ENCODE measurements around the gene GALNT6. TPM values are rescaled to one million over a fixed set of nuclear protein-coding genes. Genes with fewer than 3 reads are reported as not detected.

The GALNT6 gene
- total and polyA plus RNA-seq, 2 of the 13 experiments (the other 11 are each of a cell fraction or from before 2014, with no cell fraction given), result 1.0 to 1.1 TPM

GRCh38 chr12:51358496-51358895 lies 32.7 kb downstream of the GALNT6 start:
- ChIA-PET POLR2A (no interaction called here), CTCF (ENCODE audit: low intra/inter-chr PET ratio, low total read pairs) (no interaction called here)
- WGBS (ENCODE audit: low lambda C conversion rate), result 91% methylated on average over 8 of the region's 8 CpGs
- Histone ChIP-seq H3K9me3 (ENCODE audit: low read length) (no peaks in the 10 kb centered on the region), H4K20me1 (ENCODE audit: insufficient read depth, low read length) (no peaks in the 10 kb centered on the region), H3K27ac (ENCODE audit: extremely low read length, insufficient read depth, low read length) (no peak overlapping the region), H3K27me3 (ENCODE audit: control insufficient read depth in 1 of 2, insufficient read depth in 2 of 2, low read length in 2 of 2) (no peaks in the 10 kb centered on the region), H3K79me2 (ENCODE audit: insufficient read depth, low read length) (no peaks in the 10 kb centered on the region), H3K4me1 (ENCODE audit: insufficient read depth, low read length) (peaks cover 40% of the 10 kb centered on the region), H3K36me3 (replicated peaks in 1 of 2; ENCODE audit: control insufficient read depth in 1 of 2, insufficient read depth in 2 of 2, low read length in 2 of 2) (no peaks in the 10 kb centered on the region), H2AFZ (ENCODE audit: low read length) (no peak overlapping the region), H3K4me3 (replicated peaks in 1 of 3; ENCODE audit: insufficient read depth in 1 of 3, low read depth in 2 of 3, low read length in 3 of 3) (no peak overlapping the region), H3K4me2 (ENCODE audit: low read depth, low read length) (no peak overlapping the region), H3K9ac (ENCODE audit: insufficient read depth, low read depth, low read length) (no peak overlapping the region)
- no peak for DNase-seq (ENCODE audit: low spot score)
- BruUV-seq (replicated peaks), result no TSS peak
- ATAC-seq, result no peak
- in situ Hi-C loops (cut with HindIII; ENCODE audit: extremely low pct_ligation_motif_present, low pct_unique_long_range_greater_than_20kb), result no loop called here
- TF ChIP-seq FOXA3 (CRISPR knock-in tag; IDR thresholded peaks at IDR 0.05) (no peak), TFDP2 (CRISPR knock-in tag; IDR thresholded peaks at IDR 0.05) (no peak), AHR (CRISPR knock-in tag; IDR thresholded peaks at IDR 0.05) (no peak), PCBP1 (IDR thresholded peaks at IDR 0.05; ENCODE audit: borderline replicate concordance, low read depth, low read length) (no peak), SNAI1 (CRISPR knock-in tag; IDR thresholded peaks at IDR 0.05; ENCODE audit: borderline replicate concordance) (no peak), ZNF781 (CRISPR knock-in tag; IDR thresholded peaks at IDR 0.05; ENCODE audit: borderline replicate concordance, not compliant biosample characterization) (no peak), SP140L (CRISPR knock-in tag; IDR thresholded peaks at IDR 0.05; ENCODE audit: borderline replicate concordance) (no peak), ZNF660 (CRISPR knock-in tag; IDR thresholded peaks at IDR 0.05; ENCODE audit: borderline replicate concordance, low read depth) (no peak), ZNF792 (CRISPR knock-in tag; IDR thresholded peaks at IDR 0.05) (no peak), SYNCRIP (IDR thresholded peaks at IDR 0.05; ENCODE audit: insufficient read depth, low read depth, low read length) (no peak)
- FAIRE-seq, result no peak
- intact Hi-C loops (cut with micrococcal nuclease; ENCODE audit: unreplicated experiment), result no loop called here

Measured in HepG2 (cell line).